IMR-90 (cell line): ENCODE data around the gene PLCL1. TPM values are rescaled to one million over a fixed set of nuclear protein-coding genes. Genes with fewer than 3 reads are reported as not detected.

Experiments used
- ATAC-seq: fragments of 200-7000 bp; cut with Tn5 transposase; 2 replicates; pipeline ENCODE4 v1.9.1; 2020; ENCODE audit warnings: low read depth, mild to moderate bottlenecking, moderate library complexity
- BruUV-seq: library from RNA; stranded (reverse); fragments of 400-500 nt; replicated peaks from 2 replicates; lab custom pipeline; 2021; lab: Mats Ljungman, UMichigan
- CTCF ChIA-PET: fragments of 300-600 bp; formaldehyde crosslinking; extraction: SDS; loops from one replicate; lab custom pipeline; 2021; ENCODE audit warnings: antibody characterized with exemption; lab: Yijun Ruan, JAX
- POLR2A ChIA-PET: fragments of 300-600 bp; sonication (Branson Sonifier 250); formaldehyde crosslinking; loops from one replicate; lab custom pipeline; 2022; ENCODE audit warnings: antibody characterized with exemption; ENCODE audit not compliant: unreplicated experiment; lab: Charles Lee
- DNase-seq: peaks from one replicate; pipeline ENCODE4 v3.0.0; 2013
- H2AFZ ChIP-seq: replicated peaks from 2 replicates; pipeline ENCODE3; 2013; ENCODE audit warnings: low read length, mild to moderate bottlenecking; ENCODE audit not compliant: poor library complexity
- H2AK5ac ChIP-seq: 2 replicates; pipeline ENCODE4 v1.6.1; 2013; ENCODE audit warnings: low read depth, low read length, inconsistent platforms
- H2AK9ac ChIP-seq: replicated peaks from 2 replicates; pipeline ENCODE3; 2013; ENCODE audit warnings: mild to moderate bottlenecking, low read depth, low read length, moderate library complexity; ENCODE audit not compliant: poor library complexity
- H2BK120ac ChIP-seq: 2 replicates; pipeline ENCODE4 v1.6.1; 2013; ENCODE audit warnings: low read depth, low read length, inconsistent platforms
- H2BK15ac ChIP-seq: 3 replicates; pipeline ENCODE4 v1.6.1; 2013; ENCODE audit warnings: low read depth, low read length, inconsistent platforms
- H2BK20ac ChIP-seq: 2 replicates; pipeline ENCODE4 v1.6.1; 2013; ENCODE audit warnings: low read depth, mild to moderate bottlenecking, inconsistent platforms, low read length, moderate library complexity
- H2BK5ac ChIP-seq: 2 replicates; pipeline ENCODE4 v1.6.1; 2013; ENCODE audit warnings: mild to moderate bottlenecking, low read depth, low read length, inconsistent platforms; ENCODE audit not compliant: poor library complexity, severe bottlenecking
- H3K14ac ChIP-seq: replicated peaks from 2 replicates; pipeline ENCODE4 v1.6.1; 2013; ENCODE audit warnings: low read depth, low read length, inconsistent platforms
- H3K18ac ChIP-seq: 2 replicates; pipeline ENCODE4 v1.6.1; 2013; ENCODE audit warnings: low read depth, low read length, control low read depth
- H3K23ac ChIP-seq: 2 replicates; pipeline ENCODE4 v1.6.1; 2013; ENCODE audit warnings: low read depth, low read length, inconsistent platforms
- H3K27ac ChIP-seq: 2 replicates; pipeline ENCODE4 v1.5.1; 2013; ENCODE audit warnings: mild to moderate bottlenecking, control low read depth, low read length; ENCODE audit not compliant: insufficient read depth
- H3K27me3 ChIP-seq: 2 replicates; pipeline ENCODE4 v1.6.1; 2013; ENCODE audit warnings: low read length; ENCODE audit not compliant: control insufficient read depth, insufficient read depth
- H3K36me3 ChIP-seq: 2 replicates; pipeline ENCODE4 v1.6.1; 2013; ENCODE audit warnings: low read length, mixed read lengths; ENCODE audit not compliant: control insufficient read depth, insufficient read depth
- H3K4ac ChIP-seq: 2 replicates; pipeline ENCODE4 v1.6.1; 2013; ENCODE audit warnings: low read depth, low read length, inconsistent platforms
- H3K4me1 ChIP-seq: 2 replicates; pipeline ENCODE4 v1.6.1; 2013; ENCODE audit warnings: low read length, mixed read lengths; ENCODE audit not compliant: control insufficient read depth, insufficient read depth
- H3K4me2 ChIP-seq: 2 replicates; pipeline ENCODE4 v1.6.1; 2013; ENCODE audit warnings: low read depth, mild to moderate bottlenecking, control low read depth, low read length, moderate library complexity
- H3K4me3 ChIP-seq: 2 replicates; pipeline ENCODE4 v1.5.1; 2013; ENCODE audit warnings: low read depth, mild to moderate bottlenecking, control low read depth, low read length, moderate library complexity; ENCODE audit not compliant: insufficient read depth
- H3K56ac ChIP-seq: 2 replicates; pipeline ENCODE4 v1.6.1; 2013; ENCODE audit warnings: low read length, inconsistent platforms; ENCODE audit not compliant: insufficient read depth; ENCODE audit errors: extremely low read depth
- H3K79me1 ChIP-seq, 2 experiments: 2 replicates each; pipeline ENCODE4 v1.6.1; 2013; ENCODE audit warnings: low read length in 2 of 2, inconsistent platforms in 1 of 2, low read depth in 1 of 2
- H3K9ac ChIP-seq: 2 replicates; pipeline ENCODE4 v1.6.1; 2013; ENCODE audit warnings: low read depth, low read length, control low read depth
- H3K9me1 ChIP-seq: 2 replicates; pipeline ENCODE4 v1.6.1; 2013; ENCODE audit warnings: low read length, inconsistent platforms; ENCODE audit not compliant: insufficient read depth
- H3K9me3 ChIP-seq: 2 replicates; pipeline ENCODE4 v1.6.1; 2013; ENCODE audit warnings: low read length; ENCODE audit not compliant: control insufficient read depth, insufficient read depth
- H4K20me1 ChIP-seq: 2 replicates; pipeline ENCODE4 v1.6.1; 2013; ENCODE audit warnings: low read length, inconsistent platforms; ENCODE audit not compliant: insufficient read depth
- H4K5ac ChIP-seq: 2 replicates; pipeline ENCODE4 v1.6.1; 2013; ENCODE audit warnings: mild to moderate bottlenecking, low read depth, low read length, control low read depth
- H4K8ac ChIP-seq, 2 experiments: 2 replicates each; pipeline ENCODE4 v1.6.1; 2013; ENCODE audit warnings: low read depth in 2 of 2, low read length in 2 of 2, control low read depth in 1 of 2, inconsistent platforms in 1 of 2
- H4K91ac ChIP-seq: 2 replicates; pipeline ENCODE4 v1.6.1; 2013; ENCODE audit warnings: low read depth, low read length, inconsistent platforms; ENCODE audit not compliant: insufficient read depth
- BHLHE40 ChIP-seq: fragments of 150-350 bp; IDR thresholded peaks from 2 replicates; pipeline ENCODE4 v1.6.1; 2016; ENCODE audit warnings: mild to moderate bottlenecking, low read depth, low read length
- CEBPB ChIP-seq: IDR thresholded peaks from 2 replicates; pipeline ENCODE4 v1.6.1; 2012; ENCODE audit warnings: low read depth, low read length, improper control_type of control experiment
- CHD1 ChIP-seq: IDR thresholded peaks from 2 replicates; pipeline ENCODE4 v1.6.1; 2012; ENCODE audit warnings: low read depth, low read length, improper control_type of control experiment
- CTCF ChIP-seq: conservative IDR thresholded peaks from 2 replicates; pipeline ENCODE4 v1.5.1; 2012; ENCODE audit warnings: mild to moderate bottlenecking, low read depth, low read length, improper control_type of control experiment
- ELK1 ChIP-seq: fragments of 150-350 bp; IDR thresholded peaks from 2 replicates; pipeline ENCODE4 v1.6.1; 2016; ENCODE audit warnings: low read depth, mild to moderate bottlenecking, low read length, moderate library complexity, borderline replicate concordance
- FOS ChIP-seq: fragments of 150-350 bp; IDR thresholded peaks from 2 replicates; pipeline ENCODE4 v1.6.1; 2016; ENCODE audit warnings: low read depth, low read length
- MAFK ChIP-seq: IDR thresholded peaks from 2 replicates; pipeline ENCODE4 v1.6.1; 2012; ENCODE audit warnings: low read depth, low read length, improper control_type of control experiment
- MAZ ChIP-seq: IDR thresholded peaks from 2 replicates; pipeline ENCODE4 v1.6.1; 2012; ENCODE audit warnings: low read depth, mild to moderate bottlenecking, low read length, improper control_type of control experiment, moderate library complexity, borderline replicate concordance
- NFE2L2 ChIP-seq: fragments of 150-350 bp; IDR thresholded peaks from 2 replicates; pipeline ENCODE4 v1.6.1; 2016; ENCODE audit warnings: low read depth, mild to moderate bottlenecking, low read length
- POLR2A ChIP-seq: IDR thresholded peaks from 2 replicates; pipeline ENCODE4 v1.6.1; 2012; ENCODE audit warnings: mild to moderate bottlenecking, low read depth, low read length
- RAD21 ChIP-seq: IDR thresholded peaks from 2 replicates; pipeline ENCODE4 v1.6.1; 2012; ENCODE audit warnings: low read length, improper control_type of control experiment
- RCOR1 ChIP-seq: IDR thresholded peaks from 2 replicates; pipeline ENCODE4 v1.6.1; 2012; ENCODE audit warnings: mild to moderate bottlenecking, low read length, improper control_type of control experiment; ENCODE audit not compliant: insufficient replicate concordance
- RFX5 ChIP-seq: IDR thresholded peaks from 2 replicates; pipeline ENCODE4 v1.8.0; 2012; ENCODE audit warnings: low read depth, mild to moderate bottlenecking, low read length, moderate library complexity
- SMC3 ChIP-seq: fragments of 150-350 bp; IDR thresholded peaks from 2 replicates; pipeline ENCODE4 v1.6.1; 2016; ENCODE audit warnings: low read depth, mild to moderate bottlenecking, antibody characterized with exemption, low read length, moderate library complexity
- USF2 ChIP-seq: fragments of 150-350 bp; IDR thresholded peaks from 2 replicates; pipeline ENCODE4 v1.6.1; 2017; ENCODE audit warnings: mild to moderate bottlenecking, antibody characterized with exemption, low read length, low read depth
- WGBS, 2 experiments: methylation state at CpG; one replicate each; pipeline versions ENCODE4 v1.1.5 to v1.1.7; 2013; ENCODE audit warnings: missing lambda C conversion rate in 2 of 2; ENCODE audit not compliant: insufficient read length in 1 of 2; ENCODE audit errors: extremely low coverage in 2 of 2; 5-methylcytosine and 5-hydroxymethylcytosine counted together
- dilution Hi-C: fragments of 300-500 bp; cut with HindIII; formaldehyde crosslinking; loops from one replicate; pipeline ENCODE4 v1.14.3; 2018; ENCODE audit warnings: low sequenced_read_pairs; ENCODE audit not compliant: unreplicated experiment
- in situ Hi-C: fragments of 300-500 bp; cut with MboI; formaldehyde crosslinking; loops from 3 replicates; pipeline ENCODE4 v1.14.3; 2019; ENCODE audit warnings: low sequenced_read_pairs, inconsistent platforms, mixed read lengths
- intact Hi-C: fragments of 100-400 bp; cut with micrococcal nuclease; formaldehyde crosslinking; loops from 2 replicates; pipeline ENCODE4 v1.10.0; 2022
- polyA plus RNA-seq, 3 experiments: library from polyadenylated mRNA; depleted of rRNA; stranded (reverse); fragments of >200 nt; gene quantifications; 2 replicates each; pipeline ENCODE4 v1.2.3, GENCODE V29; 2012; ENCODE audit warnings: low replicate concordance in 1 of 3
- total RNA-seq: library from RNA; depleted of rRNA; stranded (reverse); fragments of >200 nt; gene quantifications from 2 replicates; pipeline ENCODE4 v1.2.3, GENCODE V29; 2012

Gene PLCL1
- total and polyA plus RNA-seq, 2 of the 4 experiments (the other 2 are of a cell fraction), result 0.14 to 0.18 TPM

GRCh38 chr2:197835293-197835692 lies 30.9 kb downstream of the PLCL1 start:
- Histone ChIP-seq H2BK15ac (no peak overlapping the region), H3K4me1 (0 out of 2 replicates have a peak, but pooled peaks cover 2% of the 10 kb centered on the region), H2AK5ac (no peak overlapping the region), H3K9me3 (no peaks in the 10 kb centered on the region), H3K36me3 (no peaks in the 10 kb centered on the region), H3K56ac (no peak overlapping the region), H3K23ac (no peak overlapping the region), H3K14ac (no peak overlapping the region), H4K20me1 (no peaks in the 10 kb centered on the region), H3K27me3 (no peaks in the 10 kb centered on the region), H3K4ac (no peak overlapping the region), H2BK120ac (no peak overlapping the region), H3K79me1 (no peaks in the 10 kb centered on the region), H3K4me2 (no peak overlapping the region), H3K9me1 (no peaks in the 10 kb centered on the region), H4K91ac (no peak overlapping the region), H3K4me3 (no peak overlapping the region), H3K9ac (no peak overlapping the region), H2BK5ac (no peak overlapping the region), H4K8ac (no peak overlapping the region), H3K18ac (no peak overlapping the region), H2BK20ac (no peak overlapping the region), H4K5ac (no peak overlapping the region), H2AK9ac (no peak overlapping the region), H3K27ac (no peak overlapping the region), H2AFZ (no peak overlapping the region)
- ATAC-seq (no peak), DNase-seq (no peak)
- dilution Hi-C loops, result no loop called here
- ChIA-PET CTCF (no interaction called here), POLR2A (no interaction called here)
- in situ Hi-C loops, result no loop called here
- BruUV-seq, result no TSS peak
- intact Hi-C loops, result no loop called here
- WGBS, 2 experiments, result no CpG with 5 or more reads among the region's 4 CpGs
- TF ChIP-seq FOS (no peak), NFE2L2 (no peak), ELK1 (no peak), MAZ (no peak), CHD1 (no peak), RCOR1 (no peak), USF2 (no peak), POLR2A (no peak), RFX5 (no peak), CEBPB (no peak), CTCF (no peak), MAFK (no peak), BHLHE40 (no peak), RAD21 (no peak), SMC3 (no peak)
